H9 (cell line): ENCODE measurements around the gene ZNF576. TPM values are rescaled to one million over a fixed set of nuclear protein-coding genes. Genes with fewer than 3 reads are reported as not detected.

ENCODE experiments used
- DNase-seq: peaks from one replicate; pipeline ENCODE4 v3.0.0-alpha.2; 2017
- H2AFZ ChIP-seq: one replicate; pipeline ENCODE4 v1.6.1; 2013; ENCODE audit warnings: mild to moderate bottlenecking, low read length, control low read depth, moderate library complexity
- H2AK5ac ChIP-seq: 2 replicates; pipeline ENCODE4 v1.6.1; 2013; ENCODE audit warnings: low read length, control low read depth, mixed read lengths; ENCODE audit not compliant: insufficient read length
- H2BK120ac ChIP-seq: one replicate; pipeline ENCODE4 v1.6.1; 2013; ENCODE audit warnings: low read depth, mild to moderate bottlenecking, low read length, control low read depth, inconsistent platforms; ENCODE audit not compliant: poor library complexity, severe bottlenecking
- H2BK12ac ChIP-seq: 2 replicates; pipeline ENCODE4 v1.6.1; 2013; ENCODE audit warnings: low read length, control low read depth, mixed read lengths, low read depth; ENCODE audit not compliant: insufficient read length
- H2BK15ac ChIP-seq: 2 replicates; pipeline ENCODE4 v1.6.1; 2013; ENCODE audit warnings: low read depth, low read length, control low read depth
- H2BK20ac ChIP-seq: one replicate; pipeline ENCODE4 v1.6.1; 2013; ENCODE audit warnings: low read depth, mild to moderate bottlenecking, low read length, control low read depth, inconsistent platforms; ENCODE audit not compliant: poor library complexity, severe bottlenecking
- H2BK5ac ChIP-seq: 2 replicates; pipeline ENCODE4 v1.6.1; 2013; ENCODE audit warnings: low read length, control low read depth, mixed read lengths; ENCODE audit not compliant: insufficient read length
- H3K14ac ChIP-seq: 2 replicates; pipeline ENCODE4 v1.6.1; 2013; ENCODE audit warnings: low read length, control low read depth; ENCODE audit not compliant: insufficient read depth
- H3K18ac ChIP-seq: 2 replicates; pipeline ENCODE4 v1.6.1; 2013; ENCODE audit warnings: low read depth, mild to moderate bottlenecking, mixed read lengths, low read length, control low read depth; ENCODE audit not compliant: insufficient read length
- H3K23ac ChIP-seq: 2 replicates; pipeline ENCODE4 v1.6.1; 2013; ENCODE audit warnings: low read length, control low read depth, mixed read lengths, low read depth; ENCODE audit not compliant: insufficient read length
- H3K23me2 ChIP-seq: 2 replicates; pipeline ENCODE4 v1.6.1; 2013; ENCODE audit warnings: low read depth, mild to moderate bottlenecking, mixed read lengths, low read length, control low read depth; ENCODE audit not compliant: insufficient read length, poor library complexity, severe bottlenecking
- H3K27ac ChIP-seq: 2 replicates; pipeline ENCODE4 v1.5.1; 2013; ENCODE audit warnings: low read length, control low read depth, mixed read lengths, low read depth; ENCODE audit not compliant: insufficient read length
- H3K27me3 ChIP-seq: 2 replicates; pipeline ENCODE4 v1.6.1; 2013; ENCODE audit warnings: low read length, control low read depth, inconsistent platforms; ENCODE audit not compliant: insufficient read depth
- H3K4ac ChIP-seq: 2 replicates; pipeline ENCODE4 v1.6.1; 2013; ENCODE audit warnings: low read depth, mild to moderate bottlenecking, control low read depth, inconsistent platforms, low read length, moderate library complexity
- H3K4me1 ChIP-seq: 2 replicates; pipeline ENCODE4 v1.6.1; 2013; ENCODE audit warnings: low read length, control low read depth, inconsistent platforms; ENCODE audit not compliant: insufficient read depth
- H3K4me2 ChIP-seq: 2 replicates; pipeline ENCODE4 v1.6.1; 2013; ENCODE audit warnings: low read length, control low read depth, mixed read lengths; ENCODE audit not compliant: insufficient read length, insufficient read depth
- H3K56ac ChIP-seq: 2 replicates; pipeline ENCODE4 v1.6.1; 2013; ENCODE audit warnings: low read depth, mild to moderate bottlenecking, mixed read lengths, low read length, control low read depth; ENCODE audit not compliant: insufficient read length
- H3K79me1 ChIP-seq: 2 replicates; pipeline ENCODE4 v1.6.1; 2013; ENCODE audit warnings: low read depth, mild to moderate bottlenecking, moderate library complexity, low read length, control low read depth, inconsistent platforms; ENCODE audit not compliant: insufficient read depth, poor library complexity, severe bottlenecking
- H3K79me2 ChIP-seq: 2 replicates; pipeline ENCODE4 v1.6.1; 2013; ENCODE audit warnings: low read length, control low read depth, inconsistent platforms; ENCODE audit not compliant: insufficient read depth
- H3K9ac ChIP-seq: 2 replicates; pipeline ENCODE4 v1.6.1; 2013; ENCODE audit warnings: low read length, control low read depth, mixed read lengths; ENCODE audit not compliant: insufficient read length; ENCODE audit errors: extremely low read depth
- H3K9me3 ChIP-seq: one replicate; pipeline ENCODE4 v1.6.1; 2013; ENCODE audit warnings: low read depth, low read length, inconsistent platforms; ENCODE audit not compliant: control insufficient read depth
- H3T11ph ChIP-seq: one replicate; pipeline ENCODE4 v1.6.1; 2013; ENCODE audit warnings: mild to moderate bottlenecking, low read length, control low read depth, inconsistent platforms
- H4K20me1 ChIP-seq: one replicate; pipeline ENCODE4 v1.6.1; 2013; ENCODE audit not compliant: control insufficient read depth, insufficient read length, insufficient read depth
- H4K5ac ChIP-seq: 2 replicates; pipeline ENCODE4 v1.6.1; 2013; ENCODE audit warnings: low read depth, mild to moderate bottlenecking, mixed read lengths, low read length, control low read depth; ENCODE audit not compliant: insufficient read length
- H4K8ac ChIP-seq: replicated peaks from 2 replicates; pipeline ENCODE4 v1.6.1; 2013; ENCODE audit warnings: low read length, control low read depth, mixed read lengths, low read depth; ENCODE audit not compliant: insufficient read length
- H4K91ac ChIP-seq: 2 replicates; pipeline ENCODE4 v1.6.1; 2013; ENCODE audit warnings: low read depth, mild to moderate bottlenecking, moderate library complexity, mixed read lengths, low read length, control low read depth; ENCODE audit not compliant: insufficient read length
- H3K27ac Mint-ChIP-seq, 3 experiments: 2 replicates in 2 of 3; 3 replicates in 1 of 3; pipeline ENCODE4 v1.8.0; 2020 to 2021; ENCODE audit warnings: mixed read lengths in 3 of 3, mild to moderate bottlenecking in 1 of 3, moderate library complexity in 1 of 3
- H3K27me3 Mint-ChIP-seq: 2 replicates; pipeline ENCODE4 v1.8.0; 2021; ENCODE audit warnings: low read depth, mild to moderate bottlenecking, moderate library complexity, mixed read lengths
- H3K36me3 Mint-ChIP-seq, 3 experiments: 2 replicates in 2 of 3; 3 replicates in 1 of 3; pipeline ENCODE4 v1.8.0; 2020 to 2021; ENCODE audit warnings: low read depth in 3 of 3, mixed read lengths in 3 of 3; ENCODE audit not compliant: insufficient read depth in 1 of 3
- H3K4me1 Mint-ChIP-seq, 2 experiments: 2 replicates each; pipeline ENCODE4 v1.8.0; 2020; ENCODE audit warnings: mixed read lengths in 2 of 2
- H3K4me3 Mint-ChIP-seq, 2 experiments: 2 replicates in 1 of 2; 3 replicates in 1 of 2; pipeline ENCODE4 v1.8.0; 2020 to 2021; ENCODE audit warnings: mild to moderate bottlenecking in 2 of 2, mixed read lengths in 2 of 2, moderate library complexity in 1 of 2
- H3K9me3 Mint-ChIP-seq, 2 experiments: 2 replicates in 1 of 2; 3 replicates in 1 of 2; pipeline ENCODE4 v1.8.0; 2020; ENCODE audit warnings: mild to moderate bottlenecking in 2 of 2, mixed read lengths in 2 of 2, moderate library complexity in 1 of 2
- WGBS: extraction: QIAGEN DNeasy Blood & Tissue Kit; methylation state at CpG from one replicate; pipeline ENCODE4 v1.1.7; 2013; ENCODE audit warnings: missing lambda C conversion rate, low lambda C conversion rate, mixed read lengths; ENCODE audit not compliant: insufficient read length; ENCODE audit errors: extremely low coverage; 5-methylcytosine and 5-hydroxymethylcytosine counted together
- total RNA-seq: library from RNA; stranded (reverse); gene quantifications from 2 replicates; pipeline ENCODE4 v1.2.1, GENCODE V29; 2021
- TF ChIP-seq, protein P1 (sequence below): fragments of 200-600 bp; sonication (generic); conservative IDR thresholded peaks from 3 replicates; pipeline ENCODE4 v1.8.0; 2021; ENCODE audit warnings: antibody characterized with exemption, mild to moderate bottlenecking

The ZNF576 gene
- total RNA-seq, 1 experiment from 2014 or later: 19.7 TPM

DNA sequence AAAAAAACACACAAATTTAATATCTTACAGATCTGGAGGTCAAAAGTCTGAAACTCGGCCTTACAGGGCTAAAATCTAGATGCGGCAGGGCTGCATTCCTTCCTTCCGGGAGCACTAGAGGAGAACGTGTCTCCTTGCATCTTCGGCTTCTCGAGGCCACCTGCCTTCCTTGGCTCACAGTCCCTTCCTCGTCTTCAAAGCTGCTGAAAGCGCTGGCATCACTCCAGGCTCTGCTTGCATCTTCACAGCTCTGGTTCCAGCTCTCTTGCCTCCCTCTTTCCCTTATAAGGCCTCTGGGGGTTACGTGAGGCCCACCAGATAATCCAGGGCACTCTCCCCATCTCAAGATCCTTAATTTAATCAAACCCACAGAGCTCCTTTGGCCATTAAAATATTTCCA lies 31.6 kb upstream of the ZNF576 start:
- Histone ChIP-seq H3K56ac (no peak overlapping the region), H2BK20ac (no peak overlapping the region), H2BK12ac (no peak overlapping the region), H3K27ac (no peak overlapping the region), H3K23me2 (no peaks in the 10 kb centered on the region), H3K23ac (no peak overlapping the region), H3K4ac (no peak overlapping the region), H2AFZ (no peak overlapping the region), H3K14ac (no peak overlapping the region; the same call in 1 of the 2 replicates), H2BK5ac (no peak overlapping the region), H3K4me1 (no peaks in the 10 kb centered on the region), H3K9ac (no peak overlapping the region), H2AK5ac (no peak overlapping the region), H3K79me2 (no peaks in the 10 kb centered on the region), H4K8ac (no peak overlapping the region), H4K91ac (no peak overlapping the region), H3T11ph (no peak overlapping the region), H3K27me3 (no peaks in the 10 kb centered on the region), H2BK15ac (no peak overlapping the region), H2BK120ac (no peak overlapping the region), H3K79me1 (no peaks in the 10 kb centered on the region), H3K9me3 (no peaks in the 10 kb centered on the region), H3K4me2 (no peak overlapping the region), H4K5ac (no peak overlapping the region), H4K20me1 (no peaks in the 10 kb centered on the region), H3K18ac (no peak overlapping the region)
- DNase-seq: no peak
- Mint-ChIP-seq H3K9me3 (no peaks in the 10 kb centered on the region), H3K4me3 (no peak overlapping the region), H3K27ac (peak overlapping the region in 2 of 3 experiments; percentile 53 to 62; a peak in 2 of 7 replicates), H3K36me3 (peaks cover 6 to 24% (median 15%) of the 10 kb centered on the region in 3 experiments; a peak in 6 of 7 replicates), H3K27me3 (no peaks in the 10 kb centered on the region; the same call in 1 of the 2 replicates), H3K4me1 (peaks cover under 1% of the 10 kb centered on the region in 2 experiments; a peak in 1 of 4 replicates)
- WGBS: no CpG with 5 or more reads among the region's 9 CpGs
- TF ChIP-seq, protein P1, sequence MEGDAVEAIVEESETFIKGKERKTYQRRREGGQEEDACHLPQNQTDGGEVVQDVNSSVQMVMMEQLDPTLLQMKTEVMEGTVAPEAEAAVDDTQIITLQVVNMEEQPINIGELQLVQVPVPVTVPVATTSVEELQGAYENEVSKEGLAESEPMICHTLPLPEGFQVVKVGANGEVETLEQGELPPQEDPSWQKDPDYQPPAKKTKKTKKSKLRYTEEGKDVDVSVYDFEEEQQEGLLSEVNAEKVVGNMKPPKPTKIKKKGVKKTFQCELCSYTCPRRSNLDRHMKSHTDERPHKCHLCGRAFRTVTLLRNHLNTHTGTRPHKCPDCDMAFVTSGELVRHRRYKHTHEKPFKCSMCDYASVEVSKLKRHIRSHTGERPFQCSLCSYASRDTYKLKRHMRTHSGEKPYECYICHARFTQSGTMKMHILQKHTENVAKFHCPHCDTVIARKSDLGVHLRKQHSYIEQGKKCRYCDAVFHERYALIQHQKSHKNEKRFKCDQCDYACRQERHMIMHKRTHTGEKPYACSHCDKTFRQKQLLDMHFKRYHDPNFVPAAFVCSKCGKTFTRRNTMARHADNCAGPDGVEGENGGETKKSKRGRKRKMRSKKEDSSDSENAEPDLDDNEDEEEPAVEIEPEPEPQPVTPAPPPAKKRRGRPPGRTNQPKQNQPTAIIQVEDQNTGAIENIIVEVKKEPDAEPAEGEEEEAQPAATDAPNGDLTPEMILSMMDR: no peak
